GM19099 (cell line): ENCODE results near the gene RNF220.

Experiments used
- POLR2A ChIP-seq: IDR thresholded peaks from 3 replicates; pipeline ENCODE4 v1.6.1; 2011; ENCODE audit warnings: low read depth; ENCODE audit not compliant: insufficient read length; ENCODE audit errors: extremely low read depth

Gene RNF220

DNA sequence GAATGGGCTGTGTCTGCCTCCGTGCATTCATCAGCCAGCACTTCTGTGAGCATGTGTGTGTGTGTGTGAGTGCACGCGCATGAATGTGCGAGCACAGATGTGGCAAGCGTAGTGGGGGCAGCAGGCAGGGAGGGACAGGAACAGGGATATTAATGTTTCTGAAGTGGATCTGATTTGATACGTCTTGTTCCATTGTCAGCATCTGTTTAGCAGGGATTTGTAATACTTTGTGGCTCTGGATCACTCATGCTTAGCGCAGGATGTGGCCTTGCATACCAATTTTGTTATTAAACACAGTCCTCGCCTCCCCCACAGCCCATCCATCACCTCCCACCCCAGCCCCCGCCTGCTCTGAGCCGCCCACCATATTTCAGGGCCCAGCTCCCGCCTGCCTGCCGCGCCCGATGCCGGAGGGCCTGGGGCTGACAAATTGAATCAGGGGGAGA is 216.8 kb downstream of the RNF220 start:
- no peak for TF ChIP-seq POLR2A

DNA sequence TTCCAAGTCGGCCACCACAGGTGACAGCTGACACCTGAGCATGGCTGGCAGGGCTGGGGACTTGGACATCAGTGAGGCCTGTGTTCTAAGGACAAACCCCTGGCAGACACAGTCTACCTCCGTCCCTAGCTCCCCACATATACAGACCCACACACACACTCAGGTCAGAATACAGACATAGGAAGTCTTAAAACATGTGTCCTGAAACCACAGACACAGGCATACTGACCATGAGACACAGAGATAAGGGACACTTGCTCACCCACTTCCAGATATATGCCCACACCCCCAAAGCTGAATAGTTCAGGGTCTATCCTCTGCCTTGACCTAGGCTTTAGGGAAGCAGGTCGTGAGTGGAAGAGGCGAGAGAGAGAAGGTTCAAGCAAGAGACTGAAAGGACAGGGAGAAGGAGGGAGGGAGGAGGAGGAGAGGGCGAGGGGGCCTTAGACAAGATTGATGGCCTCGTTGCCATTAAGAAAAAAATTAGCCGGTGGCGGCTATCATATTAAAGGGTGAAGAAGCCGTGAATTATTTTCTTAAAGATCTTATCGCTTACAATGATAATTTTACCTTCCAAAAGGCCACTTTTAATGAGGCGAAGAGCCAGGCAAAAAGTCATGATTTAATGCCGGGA is 219.3 kb downstream of the RNF220 start:
- TF ChIP-seq POLR2A: no peak

DNA sequence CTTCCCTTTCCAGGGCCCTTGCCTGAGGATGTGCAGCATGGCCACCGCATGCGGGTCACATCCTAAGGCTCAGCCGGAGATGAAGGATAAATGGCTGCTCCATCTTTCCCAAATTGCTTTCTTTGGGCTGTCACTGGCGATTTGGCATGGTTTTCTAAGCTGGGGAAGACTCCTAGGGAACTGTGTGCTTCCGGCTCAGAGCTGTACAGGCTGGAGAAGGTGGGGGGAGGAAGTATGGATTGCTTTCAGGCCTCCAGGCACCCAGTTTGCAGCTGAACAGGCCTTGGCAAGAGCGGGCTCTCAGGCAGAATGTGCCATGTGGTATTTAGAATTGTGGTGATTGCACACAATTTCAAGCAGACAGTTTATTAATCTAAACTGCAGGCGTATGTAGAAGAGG is 220.3 kb downstream of the RNF220 start:
- TF ChIP-seq POLR2A: no peak

DNA sequence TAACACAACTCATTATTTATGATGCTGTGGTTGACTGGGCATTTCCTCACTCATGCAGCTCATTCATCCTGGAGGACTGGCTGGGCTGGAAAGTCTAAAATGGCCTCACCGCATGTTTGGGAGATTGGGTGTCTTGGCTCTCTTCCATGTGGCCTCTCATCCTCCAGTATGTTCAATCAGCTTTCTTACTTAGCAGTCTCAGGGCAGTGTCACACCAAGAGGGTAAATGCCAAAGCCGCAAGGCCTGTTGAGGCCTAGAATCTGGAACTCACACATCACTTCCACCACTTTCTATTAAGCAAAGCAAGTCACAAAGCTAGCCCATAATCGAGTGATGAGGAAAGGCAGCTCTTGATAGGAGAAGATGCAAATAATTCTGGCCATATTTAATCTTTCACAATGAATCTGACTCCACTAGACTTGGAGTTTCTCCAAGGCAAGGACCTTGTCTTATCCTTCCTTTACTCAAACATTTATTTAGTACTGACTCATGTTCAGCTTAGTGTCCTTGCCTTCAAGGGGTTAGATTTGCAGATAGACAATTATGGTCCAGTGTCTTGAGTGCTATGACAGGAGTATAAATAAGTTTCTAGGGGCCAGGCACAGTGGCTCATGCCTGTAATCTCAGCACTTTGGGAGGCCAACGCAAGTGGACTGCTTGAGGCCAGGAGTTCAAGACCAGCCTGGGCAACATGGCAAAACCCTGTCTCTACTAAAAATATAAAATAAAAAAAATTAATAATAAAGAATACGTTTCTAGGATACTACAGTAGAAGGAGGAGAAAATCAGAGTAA is 224.1 kb downstream of the RNF220 start:
- no peak for TF ChIP-seq POLR2A

DNA sequence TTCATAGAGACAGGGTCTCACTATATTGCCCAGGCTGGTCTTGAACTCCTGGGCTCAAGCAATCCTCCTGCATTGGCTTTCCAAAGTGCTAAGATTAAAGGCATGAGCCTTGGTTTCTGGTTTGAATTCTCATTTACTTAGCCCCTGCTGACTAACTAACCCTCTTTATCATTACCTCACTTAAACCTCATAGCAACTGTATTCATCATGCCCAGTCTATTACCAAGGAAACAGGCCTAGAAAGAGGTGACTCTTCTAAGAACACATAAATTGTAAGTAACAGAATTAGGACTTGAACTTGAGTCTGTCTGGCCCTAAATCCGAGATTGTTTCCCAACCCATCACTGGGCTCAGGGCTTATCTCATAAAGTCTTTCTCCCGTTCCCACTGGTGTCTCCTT is 225.1 kb downstream of the RNF220 start:
- TF ChIP-seq POLR2A: no peak

DNA sequence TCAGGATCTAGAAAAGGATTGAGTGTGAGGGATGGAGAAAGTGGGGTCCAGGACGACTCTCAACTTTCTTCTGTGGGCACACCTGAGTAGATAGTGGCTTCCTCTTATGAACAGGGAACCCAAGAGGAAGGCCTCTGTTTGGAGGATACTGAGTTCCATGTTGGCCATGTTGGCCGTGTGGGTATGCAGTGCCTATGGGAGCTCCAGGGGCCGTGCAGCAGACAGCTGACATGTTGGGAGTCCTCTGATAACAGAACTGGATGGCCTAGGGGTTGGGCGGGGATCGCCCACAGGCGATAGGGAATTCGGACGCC is 226.2 kb downstream of the RNF220 start:
- no peak for TF ChIP-seq POLR2A

DNA sequence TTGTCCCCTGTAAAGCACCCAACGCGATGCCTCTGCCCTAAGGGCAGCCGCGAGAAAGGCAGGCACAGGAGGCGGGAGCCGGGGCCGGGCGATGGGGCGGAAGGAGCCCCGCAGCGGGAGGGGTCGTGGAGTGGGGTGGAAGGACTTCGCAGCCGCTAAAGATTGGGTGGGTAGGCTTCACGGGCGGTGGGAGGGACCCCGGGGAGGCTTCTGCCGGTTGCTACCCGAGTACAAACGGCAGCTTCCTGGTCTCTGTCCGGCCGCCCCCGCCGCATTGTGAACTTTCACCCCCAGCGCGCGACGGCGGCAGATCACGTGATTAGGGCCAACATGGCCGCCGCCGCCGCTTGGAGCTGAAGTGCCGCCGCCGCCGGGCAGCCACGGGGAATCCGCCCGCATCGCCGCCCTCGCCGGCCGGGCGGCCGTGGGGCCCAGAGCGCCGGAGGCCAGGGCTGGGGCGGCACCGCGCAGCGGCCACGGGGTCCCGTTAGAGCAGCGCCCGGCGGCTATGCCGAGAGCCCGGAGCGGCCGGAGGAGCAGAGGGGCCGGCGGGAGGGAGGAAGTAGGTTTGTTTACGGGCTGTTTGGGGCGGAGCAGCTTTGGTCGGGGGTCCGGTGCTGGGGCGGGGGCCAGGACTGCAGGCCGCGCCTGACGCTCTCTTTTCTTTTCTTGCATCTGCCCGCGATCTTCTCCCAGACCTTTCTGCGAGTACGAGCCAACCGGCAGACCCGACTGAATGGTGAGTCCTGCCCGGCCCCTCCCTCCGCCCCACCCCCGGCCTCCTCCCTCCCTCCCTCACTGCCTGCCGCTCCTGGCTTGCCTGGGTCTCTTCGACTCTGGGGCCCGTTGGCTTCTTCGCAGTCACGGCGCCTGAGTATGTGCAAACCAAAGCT is 226.8 kb downstream of the RNF220 start:
- TF ChIP-seq POLR2A: peak; percentile 97

DNA sequence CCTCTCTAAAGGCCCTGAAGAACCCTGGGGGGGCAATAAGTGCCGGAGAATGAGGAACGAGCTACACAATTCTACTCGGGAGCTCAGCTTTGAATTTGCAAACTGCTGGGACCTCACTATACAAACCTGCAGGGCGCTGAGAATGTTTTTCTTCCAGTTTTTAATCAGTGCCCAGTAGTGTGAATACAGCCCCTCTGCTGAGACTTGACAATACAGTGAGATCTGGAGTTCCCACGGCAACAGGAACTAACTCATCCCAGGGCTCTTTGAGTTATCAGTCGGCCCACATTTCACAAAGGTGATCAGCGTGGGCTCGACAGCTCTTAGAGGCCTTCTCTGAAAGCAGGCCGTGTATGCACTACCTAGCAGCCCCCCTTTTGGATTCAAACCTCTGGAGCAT is 227.5 kb downstream of the RNF220 start:
- no peak for TF ChIP-seq POLR2A

DNA sequence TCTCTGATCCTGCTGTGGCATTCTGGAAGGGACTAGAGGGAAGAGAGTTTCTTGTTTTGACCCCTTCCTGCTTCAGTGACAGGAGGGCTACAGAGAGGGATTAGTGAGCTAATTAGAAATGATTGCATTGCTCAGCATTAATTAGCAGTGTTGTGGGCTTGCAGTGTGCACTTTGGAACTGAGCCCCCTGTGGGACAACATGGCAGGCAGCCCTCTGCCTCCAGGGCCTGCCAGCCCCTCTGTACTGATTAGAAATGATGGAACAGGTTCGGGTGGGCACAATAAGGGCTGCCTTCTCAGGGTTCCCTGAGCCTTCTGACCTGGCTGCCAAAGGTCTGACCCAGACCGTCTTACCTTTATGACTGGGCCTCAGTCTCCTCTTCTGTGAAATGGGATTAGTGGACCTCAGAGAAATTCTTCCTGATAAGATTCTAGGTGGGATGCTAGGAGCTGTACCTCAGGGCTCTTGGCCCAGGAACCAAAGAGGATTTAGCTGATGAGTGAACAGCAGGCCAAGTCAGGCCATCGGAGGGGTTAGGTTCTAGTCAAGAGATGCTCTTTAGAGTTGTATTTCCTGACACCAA is 229.6 kb downstream of the RNF220 start:
- TF ChIP-seq POLR2A: no peak

DNA sequence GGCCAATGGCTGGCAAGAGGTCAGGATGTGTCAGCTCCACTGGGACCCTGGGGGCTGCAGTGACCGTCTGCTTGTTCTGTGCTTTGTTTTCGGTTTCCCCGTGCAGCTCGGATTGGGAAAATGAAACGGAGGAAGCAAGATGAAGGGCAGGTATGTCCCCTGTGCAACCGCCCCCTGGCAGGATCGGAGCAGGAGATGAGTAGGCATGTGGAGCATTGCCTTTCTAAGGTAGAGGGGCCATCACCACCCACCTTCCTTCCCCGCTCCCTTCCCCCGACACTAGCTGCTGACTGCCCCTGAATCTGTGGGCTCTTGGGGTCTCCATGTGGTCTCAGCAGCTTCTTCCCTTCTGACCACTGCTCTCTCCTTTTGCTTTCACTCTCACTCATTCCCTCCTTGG is 230.4 kb downstream of the RNF220 start:
- no peak for TF ChIP-seq POLR2A

DNA sequence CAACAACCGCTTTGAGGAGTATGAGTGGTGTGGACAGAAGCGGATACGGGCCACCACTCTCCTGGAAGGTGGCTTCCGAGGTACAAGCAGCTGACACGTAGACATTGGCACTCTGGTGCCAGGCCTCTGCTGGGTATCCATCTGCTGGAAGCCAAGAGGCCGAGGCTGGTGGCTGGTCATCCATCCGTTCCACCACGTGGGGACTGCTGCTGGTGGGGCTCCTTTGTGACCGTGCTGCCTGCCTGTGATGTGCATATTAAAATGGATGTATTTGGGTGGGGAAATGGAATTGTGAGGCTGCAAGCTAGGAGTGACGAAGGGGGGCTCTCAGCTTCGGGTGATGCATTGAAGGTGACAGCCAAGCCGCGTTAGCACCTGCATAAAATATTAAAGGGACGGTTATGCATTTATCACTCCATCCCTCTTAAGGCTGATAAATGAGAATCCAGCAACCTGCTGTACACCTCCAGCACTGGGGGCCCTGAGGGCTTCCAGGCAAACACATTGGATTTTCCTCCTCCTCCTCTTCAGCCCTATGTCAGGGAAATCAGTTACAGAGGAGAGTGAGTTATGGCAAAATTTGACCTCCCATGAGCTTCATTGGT is 231.1 kb downstream of the RNF220 start:
- TF ChIP-seq POLR2A: no peak

DNA sequence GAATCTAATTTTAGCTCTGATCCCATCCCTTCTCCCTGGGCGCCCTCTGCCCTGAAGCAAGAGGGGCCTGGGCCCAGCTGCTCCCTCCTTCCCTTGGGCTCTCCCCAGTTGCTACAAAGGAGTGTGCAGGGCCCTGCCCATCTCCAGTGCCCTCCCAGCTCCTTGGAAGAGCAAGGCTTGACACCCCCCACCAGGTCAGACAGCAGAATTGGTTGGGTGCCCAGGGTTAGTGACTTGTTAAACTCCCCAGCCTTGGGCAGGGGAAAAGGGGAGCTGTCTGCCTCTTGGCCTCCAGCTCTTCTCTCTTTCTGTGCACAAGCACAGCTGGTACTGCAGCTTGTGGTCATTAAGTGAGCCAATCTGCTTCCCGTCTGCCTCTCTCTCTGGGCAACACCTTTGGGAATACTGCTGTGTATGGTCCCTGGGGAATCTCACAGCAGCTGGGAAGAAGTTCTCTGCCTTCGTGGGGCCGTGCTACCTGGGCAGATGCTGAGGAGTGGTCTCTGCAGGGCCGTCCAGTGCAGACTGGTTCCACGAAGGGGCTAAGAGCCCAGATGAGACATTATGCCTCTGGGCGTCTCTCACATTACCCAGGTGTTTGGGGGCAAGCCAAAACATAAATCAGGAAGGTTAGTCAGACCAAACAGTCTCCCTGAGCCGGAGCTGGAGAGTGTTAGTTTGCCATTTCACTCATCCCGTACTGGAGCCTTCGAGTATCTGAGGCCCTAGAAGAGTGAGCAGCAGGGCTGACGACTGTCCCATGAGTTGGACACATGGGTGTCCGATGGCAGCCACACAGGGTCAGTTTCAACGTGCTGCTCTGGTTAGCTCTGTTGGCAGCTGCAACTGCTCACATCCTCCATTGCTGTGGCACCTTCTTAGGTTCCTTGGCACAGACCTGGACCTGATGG is 231.9 kb downstream of the RNF220 start:
- TF ChIP-seq POLR2A: no peak

DNA sequence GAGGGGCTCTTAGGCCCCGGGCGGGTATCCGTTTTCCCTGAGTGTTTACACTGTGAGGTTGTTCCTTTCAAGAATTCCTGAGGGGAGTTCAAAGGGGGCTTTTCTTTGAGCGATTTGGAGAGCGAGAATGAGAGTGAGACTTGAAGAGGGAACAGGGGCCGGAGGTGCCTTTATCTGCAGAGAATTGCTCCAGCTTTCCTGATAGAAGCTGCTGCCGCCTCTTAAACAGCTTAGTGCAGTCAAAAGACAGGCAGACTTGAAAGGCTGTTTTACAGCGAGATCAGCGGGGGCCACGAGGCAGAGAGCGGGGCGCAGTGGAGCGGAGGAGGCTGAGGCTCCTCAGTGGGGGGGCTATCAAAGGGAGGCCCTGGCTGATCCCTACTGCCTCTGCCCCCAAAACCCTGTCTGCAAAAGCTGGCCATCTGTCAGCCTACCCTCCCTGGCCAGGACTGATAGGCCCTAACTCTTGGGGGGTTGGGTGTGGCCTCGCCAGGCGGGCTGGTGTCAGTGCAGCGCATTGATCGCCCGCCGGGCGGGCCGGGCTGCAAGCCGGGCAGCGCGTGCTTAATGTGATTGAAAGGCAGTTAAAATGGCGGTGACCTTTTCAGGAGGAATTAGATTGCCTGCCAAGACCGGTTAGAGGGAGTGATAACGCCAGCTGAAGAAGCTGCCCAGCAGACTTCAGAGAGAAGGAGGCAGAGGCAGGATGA is 232.8 kb downstream of the RNF220 start:
- no peak for TF ChIP-seq POLR2A

DNA sequence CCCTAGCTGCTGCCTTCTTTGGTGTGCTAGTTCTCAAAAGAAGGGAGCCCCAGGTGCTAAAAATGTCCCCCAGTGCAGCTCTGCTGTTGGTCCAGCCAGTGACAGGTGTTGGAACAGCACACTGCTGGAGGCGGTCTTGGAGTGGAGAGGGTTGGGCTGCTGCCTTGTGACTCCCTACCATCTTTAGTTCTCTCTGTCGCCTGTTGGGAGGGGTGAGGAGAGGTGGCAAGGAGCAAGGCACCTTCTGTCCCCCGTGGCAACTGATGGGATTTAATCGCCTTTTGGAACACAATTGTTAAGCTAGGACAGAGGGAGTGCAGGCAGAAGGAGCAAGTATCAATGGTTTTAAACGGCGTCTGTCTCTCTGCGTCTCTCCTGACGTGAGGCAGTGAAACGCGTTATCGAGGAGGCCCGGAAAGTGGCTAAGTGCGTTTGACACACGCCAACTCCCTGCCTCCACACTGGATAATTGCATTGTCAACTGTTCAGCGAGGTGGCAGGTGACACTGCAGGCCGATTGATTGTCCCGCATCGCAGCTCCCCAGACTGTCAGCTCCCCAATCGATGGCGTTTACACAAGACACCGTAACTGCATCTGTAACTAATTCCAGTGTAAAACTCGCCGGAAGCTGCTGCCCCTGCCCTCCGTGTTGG is 235.3 kb downstream of the RNF220 start:
- no peak for TF ChIP-seq POLR2A
